Measurements from ENCODE around the gene RANBP17.

DNA sequence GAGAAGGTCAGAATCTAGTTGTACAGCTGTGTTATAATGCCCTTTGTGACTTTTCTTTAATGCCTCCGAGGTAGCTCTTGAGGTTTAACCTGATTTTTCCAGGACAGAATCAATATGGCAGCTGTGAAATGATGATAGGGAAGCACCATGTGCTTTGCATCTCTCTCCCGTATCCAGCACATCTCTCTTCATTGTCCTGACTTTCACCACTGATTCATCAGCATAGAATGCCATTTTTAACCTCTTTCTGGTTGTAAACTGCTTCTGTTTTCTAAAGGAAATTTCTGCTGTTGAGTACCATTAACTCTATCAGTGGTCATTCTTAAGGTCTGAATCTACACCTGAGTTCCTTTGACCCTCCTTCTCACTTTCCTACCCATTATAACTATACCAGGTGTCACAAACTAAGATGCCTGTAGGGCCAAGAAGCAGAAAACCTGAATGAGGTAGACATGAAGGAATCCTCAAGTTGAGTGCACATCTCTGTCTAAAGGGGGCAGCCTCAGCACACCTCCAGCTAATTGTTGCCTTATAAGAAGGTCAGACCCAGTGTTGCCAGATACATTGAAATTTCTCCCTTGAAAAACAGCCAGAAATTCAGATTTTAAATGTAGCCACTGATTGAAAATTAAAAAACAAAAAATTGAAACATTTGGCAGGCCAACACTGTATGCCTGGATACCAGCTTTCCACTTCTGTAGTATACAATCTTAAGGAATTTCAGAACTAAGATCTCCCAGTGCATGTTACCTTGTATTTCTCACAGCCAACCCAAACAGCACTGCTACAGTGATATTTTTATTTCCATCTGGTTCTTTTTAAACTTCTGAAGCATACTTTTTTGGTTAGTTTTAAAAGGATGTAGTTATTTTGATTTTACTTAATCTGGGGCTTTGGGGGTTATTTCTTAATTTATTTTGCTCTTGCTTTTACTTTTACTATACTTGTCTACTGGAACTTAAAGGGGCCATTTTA lies 411.5 kb downstream of the RANBP17 start:
- TF ChIP-seq, protein P1, sequence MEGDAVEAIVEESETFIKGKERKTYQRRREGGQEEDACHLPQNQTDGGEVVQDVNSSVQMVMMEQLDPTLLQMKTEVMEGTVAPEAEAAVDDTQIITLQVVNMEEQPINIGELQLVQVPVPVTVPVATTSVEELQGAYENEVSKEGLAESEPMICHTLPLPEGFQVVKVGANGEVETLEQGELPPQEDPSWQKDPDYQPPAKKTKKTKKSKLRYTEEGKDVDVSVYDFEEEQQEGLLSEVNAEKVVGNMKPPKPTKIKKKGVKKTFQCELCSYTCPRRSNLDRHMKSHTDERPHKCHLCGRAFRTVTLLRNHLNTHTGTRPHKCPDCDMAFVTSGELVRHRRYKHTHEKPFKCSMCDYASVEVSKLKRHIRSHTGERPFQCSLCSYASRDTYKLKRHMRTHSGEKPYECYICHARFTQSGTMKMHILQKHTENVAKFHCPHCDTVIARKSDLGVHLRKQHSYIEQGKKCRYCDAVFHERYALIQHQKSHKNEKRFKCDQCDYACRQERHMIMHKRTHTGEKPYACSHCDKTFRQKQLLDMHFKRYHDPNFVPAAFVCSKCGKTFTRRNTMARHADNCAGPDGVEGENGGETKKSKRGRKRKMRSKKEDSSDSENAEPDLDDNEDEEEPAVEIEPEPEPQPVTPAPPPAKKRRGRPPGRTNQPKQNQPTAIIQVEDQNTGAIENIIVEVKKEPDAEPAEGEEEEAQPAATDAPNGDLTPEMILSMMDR (conservative IDR thresholded peaks at IDR 0.05; ENCODE audit: low read depth, low read length) = peak; percentile 50
- TF ChIP-seq, protein P2, sequence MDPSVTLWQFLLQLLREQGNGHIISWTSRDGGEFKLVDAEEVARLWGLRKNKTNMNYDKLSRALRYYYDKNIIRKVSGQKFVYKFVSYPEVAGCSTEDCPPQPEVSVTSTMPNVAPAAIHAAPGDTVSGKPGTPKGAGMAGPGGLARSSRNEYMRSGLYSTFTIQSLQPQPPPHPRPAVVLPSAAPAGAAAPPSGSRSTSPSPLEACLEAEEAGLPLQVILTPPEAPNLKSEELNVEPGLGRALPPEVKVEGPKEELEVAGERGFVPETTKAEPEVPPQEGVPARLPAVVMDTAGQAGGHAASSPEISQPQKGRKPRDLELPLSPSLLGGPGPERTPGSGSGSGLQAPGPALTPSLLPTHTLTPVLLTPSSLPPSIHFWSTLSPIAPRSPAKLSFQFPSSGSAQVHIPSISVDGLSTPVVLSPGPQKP (IDR thresholded peaks at IDR 0.05; ENCODE audit: borderline replicate concordance, low read depth, low read length) = no peak
- TF ChIP-seq CEBPB (IDR thresholded peaks at IDR 0.05; ENCODE audit: low read depth, low read length) (no peak), BHLHE40 (IDR thresholded peaks at IDR 0.05; ENCODE audit: low read depth, low read length) (no peak), RAD21 (IDR thresholded peaks at IDR 0.05; ENCODE audit: low read length) (peak; percentile 49), POLR2A (IDR thresholded peaks at IDR 0.05; ENCODE audit: low read depth, low read length) (no peak), RCOR1 (IDR thresholded peaks at IDR 0.05; ENCODE audit: insufficient replicate concordance, low read length) (no peak), FOS (IDR thresholded peaks at IDR 0.05; ENCODE audit: low read depth, low read length) (no peak), MAFK (IDR thresholded peaks at IDR 0.05; ENCODE audit: low read depth, low read length) (no peak), RFX5 (IDR thresholded peaks at IDR 0.05; ENCODE audit: low read depth, low read length) (no peak), CHD1 (IDR thresholded peaks at IDR 0.05; ENCODE audit: low read depth, low read length) (no peak), NFE2L2 (IDR thresholded peaks at IDR 0.05; ENCODE audit: low read depth, low read length) (no peak)
- TF ChIP-seq, protein P3, sequence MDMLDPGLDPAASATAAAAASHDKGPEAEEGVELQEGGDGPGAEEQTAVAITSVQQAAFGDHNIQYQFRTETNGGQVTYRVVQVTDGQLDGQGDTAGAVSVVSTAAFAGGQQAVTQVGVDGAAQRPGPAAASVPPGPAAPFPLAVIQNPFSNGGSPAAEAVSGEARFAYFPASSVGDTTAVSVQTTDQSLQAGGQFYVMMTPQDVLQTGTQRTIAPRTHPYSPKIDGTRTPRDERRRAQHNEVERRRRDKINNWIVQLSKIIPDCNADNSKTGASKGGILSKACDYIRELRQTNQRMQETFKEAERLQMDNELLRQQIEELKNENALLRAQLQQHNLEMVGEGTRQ (IDR thresholded peaks at IDR 0.05; ENCODE audit: low read depth, low read length) = no peak

Data from IMR-90 (cell line).